ENCODE results near the gene DNAH8. TPM values are rescaled to one million over a fixed set of nuclear protein-coding genes. Genes with fewer than 3 reads are reported as not detected.

DNAH8 gene
- total and polyA plus RNA-seq, 4 experiments from 2014 or later: 0.04 to 0.17 (median 0.09) TPM; not detected in 1

DNA sequence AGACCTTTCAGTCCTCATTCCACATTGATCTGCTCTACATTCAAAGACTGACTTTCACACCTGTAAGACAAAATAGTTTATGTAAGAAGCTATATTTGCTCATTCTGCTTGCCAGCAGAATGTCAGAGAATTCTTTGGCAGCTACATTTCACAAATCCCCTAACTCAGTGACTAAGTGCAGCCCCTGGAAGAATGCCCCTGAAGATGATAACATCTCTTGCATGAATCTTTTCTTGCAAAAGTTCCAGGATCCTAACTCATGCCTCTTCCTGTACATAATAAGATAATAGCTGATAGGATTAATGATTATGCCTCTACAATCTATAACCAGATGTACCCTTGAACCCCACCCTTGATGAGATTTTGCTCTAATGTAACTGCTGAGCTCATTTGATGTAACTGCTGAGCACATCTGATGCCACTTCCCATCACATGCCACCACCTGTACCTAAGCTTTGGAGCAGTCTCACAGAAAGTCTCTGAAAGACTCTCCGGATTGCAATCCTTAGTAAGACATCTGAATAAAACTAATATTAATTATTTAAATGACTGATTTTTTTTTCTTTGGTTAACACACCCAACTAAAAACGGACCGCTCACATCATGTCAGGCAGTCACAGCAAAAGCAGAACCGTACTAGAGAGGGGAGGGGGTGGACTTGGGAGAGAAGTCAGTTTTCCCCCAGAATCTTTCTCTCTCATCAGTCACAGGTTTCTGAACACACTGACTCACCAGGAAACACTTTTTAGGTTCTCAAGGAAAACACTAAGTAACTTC, 684 bp upstream of the DNAH8 start:
- H3K27me3 Mint-ChIP-seq: peaks cover 21 to 25% of the 10 kb centered on the region in 2 donors
- ChIA-PET POLR2A (ENCODE audit: partially characterized antibody) (interaction anchor here (0.6 to 2.4 kb wide), 9 partner anchors 10 to 1839 kb away, joined by 3 to 38 read pairs (median 3); partner anchors contain the start of genes BTBD9, GLO1 and MDGA1), CTCF (ENCODE audit: partially characterized antibody) (interaction anchor here (0.9 to 2.0 kb wide), 3 partner anchors 9 to 43 kb away, joined by 3 to 7 read pairs (median 4); partner anchors contain the start of gene GLO1)
- peak overlapping the region in 5 of 7 donors; percentile 10 to 89 (median 71) for H3K27ac Mint-ChIP-seq
- intact Hi-C loops (cut with micrococcal nuclease): loop anchor here (1.0 kb wide), 1 partner anchor 11 kb away; the partner anchor contains the start of gene GLO1
- Histone ChIP-seq H3K27me3 (ENCODE audit: insufficient read depth, low read length) (no peaks in the 10 kb centered on the region), H3K4me3 (ENCODE audit: low read length in 2 of 2) (peak overlapping the region in 1 of 2 donors; percentile 16), H3K27ac (ENCODE audit: low read depth, low read length) (no peak overlapping the region), H3K36me3 (ENCODE audit: insufficient read depth, low read length) (no peaks in the 10 kb centered on the region), H3K4me1 (ENCODE audit: insufficient read depth, low read length) (peaks cover 24% of the 10 kb centered on the region), H3K9me3 (ENCODE audit: control insufficient read depth in 1 of 2, low read length in 2 of 2) (peaks cover 0 to 3% of the 10 kb centered on the region in 2 donors)
- no peak for DNase-seq
- peaks cover 14 to 23% (median 17%) of the 10 kb centered on the region in 4 donors for H3K4me1 Mint-ChIP-seq
- no peaks in the 10 kb centered on the region for H3K36me3 Mint-ChIP-seq
- H3K9me3 Mint-ChIP-seq: peaks cover 0 to 5% (median 0%) of the 10 kb centered on the region in 8 donors
- peak overlapping the region in 7 of 8 donors; percentile 55 to 72 (median 65) for H3K4me3 Mint-ChIP-seq

DNA sequence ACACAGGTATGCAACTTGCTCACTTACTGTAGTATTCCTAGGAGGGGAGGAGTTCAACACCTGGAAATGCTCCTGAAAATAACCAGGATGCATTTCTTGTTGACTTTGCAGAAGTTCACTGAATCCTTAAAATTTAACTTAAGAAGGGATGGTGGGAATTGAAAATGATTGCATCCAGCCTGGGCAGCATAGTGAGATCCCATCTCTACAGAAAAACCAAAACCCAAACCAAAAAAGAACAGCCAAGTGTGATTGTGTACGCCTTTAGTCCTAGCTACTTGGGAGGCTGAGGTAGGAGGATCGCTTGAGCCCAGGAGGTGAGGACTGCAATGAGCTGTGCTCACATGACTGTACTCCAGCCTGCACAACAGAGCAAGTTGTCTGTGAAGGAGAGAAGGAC, 1.7 kb downstream of the DNAH8 start:
- no peak overlapping the region for H3K4me3 Mint-ChIP-seq
- peaks cover 14 to 23% (median 17%) of the 10 kb centered on the region in 4 donors for H3K4me1 Mint-ChIP-seq
- H3K27me3 Mint-ChIP-seq: peaks cover 22 to 30% of the 10 kb centered on the region in 2 donors
- H3K27ac Mint-ChIP-seq: no peak overlapping the region
- Histone ChIP-seq H3K36me3 (ENCODE audit: insufficient read depth, low read length) (no peaks in the 10 kb centered on the region), H3K27ac (ENCODE audit: low read depth, low read length) (no peak overlapping the region), H3K4me3 (ENCODE audit: low read length in 2 of 2) (no peak overlapping the region), H3K27me3 (ENCODE audit: insufficient read depth, low read length) (no peaks in the 10 kb centered on the region), H3K9me3 (ENCODE audit: control insufficient read depth in 1 of 2, low read length in 2 of 2) (no peaks in the 10 kb centered on the region), H3K4me1 (ENCODE audit: insufficient read depth, low read length) (peaks cover 24% of the 10 kb centered on the region)
- ChIA-PET POLR2A (ENCODE audit: partially characterized antibody) (interaction anchor here (0.6 kb wide), 1 partner anchor 17 kb away, joined by 4 read pairs; no protein-coding TSS in a partner anchor), CTCF (ENCODE audit: partially characterized antibody) (interaction anchor here (1.4 kb wide), 1 partner anchor 14 kb away, joined by 3 read pairs; the partner anchor contains the start of gene GLO1)
- no peak for DNase-seq
- H3K9me3 Mint-ChIP-seq: peaks cover 0 to 12% (median 5%) of the 10 kb centered on the region in 8 donors
- H3K36me3 Mint-ChIP-seq: peaks cover 0 to 7% of the 10 kb centered on the region in 2 donors
- intact Hi-C loops (cut with micrococcal nuclease): no loop called here

DNA sequence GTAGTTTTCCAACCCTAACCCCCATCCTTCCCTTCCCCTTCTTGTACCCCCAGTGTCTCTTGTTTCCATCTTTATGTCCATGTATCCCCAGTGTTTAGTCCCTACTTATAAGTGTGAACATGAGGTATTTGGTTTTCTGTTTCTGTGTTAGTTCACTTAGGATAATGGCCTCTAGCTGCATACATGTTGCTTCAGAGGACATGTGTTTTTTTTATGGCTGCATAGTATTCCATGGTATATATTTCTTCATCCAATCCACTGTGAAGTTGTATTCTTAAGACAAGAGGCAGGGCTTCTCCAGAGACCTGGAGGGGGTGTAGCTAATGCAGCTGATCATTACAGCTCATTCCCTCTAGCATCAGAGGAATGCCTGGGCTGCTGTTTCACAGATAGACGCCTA, 4.2 kb downstream of the DNAH8 start:
- Histone ChIP-seq H3K27me3 (ENCODE audit: insufficient read depth, low read length) (no peaks in the 10 kb centered on the region), H3K27ac (ENCODE audit: low read depth, low read length) (no peak overlapping the region), H3K4me3 (ENCODE audit: low read length in 2 of 2) (no peak overlapping the region), H3K36me3 (ENCODE audit: insufficient read depth, low read length) (no peaks in the 10 kb centered on the region), H3K9me3 (ENCODE audit: control insufficient read depth in 1 of 2, low read length in 2 of 2) (no peaks in the 10 kb centered on the region), H3K4me1 (ENCODE audit: insufficient read depth, low read length) (peaks cover 11% of the 10 kb centered on the region)
- Mint-ChIP-seq H3K4me1 (peaks cover 3 to 12% (median 8%) of the 10 kb centered on the region in 4 donors), H3K27ac (no peak overlapping the region), H3K36me3 (peaks cover 0 to 7% of the 10 kb centered on the region in 2 donors), H3K9me3 (peaks cover 0 to 12% (median 5%) of the 10 kb centered on the region in 8 donors), H3K4me3 (no peak overlapping the region), H3K27me3 (peaks cover 22 to 31% of the 10 kb centered on the region in 2 donors)
- no peak for DNase-seq
- ChIA-PET CTCF (ENCODE audit: partially characterized antibody) (no interaction called here), POLR2A (ENCODE audit: partially characterized antibody) (no interaction called here)
- intact Hi-C loops (cut with micrococcal nuclease): no loop called here

DNA sequence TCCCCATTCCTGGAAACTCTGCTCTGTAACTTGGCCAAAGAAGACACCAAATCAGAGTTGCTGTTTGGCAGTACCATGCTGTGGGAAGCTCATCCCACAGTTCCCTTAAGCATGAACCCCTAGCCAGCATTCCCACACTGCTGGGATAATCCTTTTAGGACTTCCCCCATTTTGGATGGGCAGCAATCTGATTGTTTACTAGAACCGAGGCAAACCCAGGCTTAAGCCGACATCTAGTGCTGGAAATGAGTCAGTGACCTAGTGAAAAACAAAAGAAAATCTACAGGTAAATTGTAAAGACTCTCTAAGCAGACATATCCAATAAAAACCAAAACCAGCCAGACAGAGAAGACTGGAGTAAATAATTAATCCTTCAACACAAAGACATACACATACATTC, 5.2 kb downstream of the DNAH8 start:
- POLR2A ChIA-PET (ENCODE audit: partially characterized antibody): no interaction called here
- Histone ChIP-seq H3K27ac (ENCODE audit: low read depth, low read length) (no peak overlapping the region), H3K36me3 (ENCODE audit: insufficient read depth, low read length) (no peaks in the 10 kb centered on the region), H3K9me3 (ENCODE audit: control insufficient read depth in 1 of 2, low read length in 2 of 2) (no peaks in the 10 kb centered on the region), H3K27me3 (ENCODE audit: insufficient read depth, low read length) (no peaks in the 10 kb centered on the region), H3K4me3 (ENCODE audit: low read length in 2 of 2) (no peak overlapping the region), H3K4me1 (ENCODE audit: insufficient read depth, low read length) (peaks cover 3% of the 10 kb centered on the region)
- CTCF ChIA-PET (ENCODE audit: partially characterized antibody): interaction anchor here (0.6 kb wide), 1 partner anchor 19 kb away, joined by 3 read pairs; no protein-coding TSS in a partner anchor
- DNase-seq: no peak
- intact Hi-C loops (cut with micrococcal nuclease): no loop called here
- Mint-ChIP-seq H3K4me1 (peaks cover 2 to 7% (median 5%) of the 10 kb centered on the region in 4 donors), H3K9me3 (peaks cover 0 to 12% (median 5%) of the 10 kb centered on the region in 8 donors), H3K36me3 (peaks cover 0 to 7% of the 10 kb centered on the region in 2 donors), H3K27me3 (peaks cover 22 to 31% of the 10 kb centered on the region in 2 donors), H3K4me3 (no peak overlapping the region), H3K27ac (no peak overlapping the region)

DNA sequence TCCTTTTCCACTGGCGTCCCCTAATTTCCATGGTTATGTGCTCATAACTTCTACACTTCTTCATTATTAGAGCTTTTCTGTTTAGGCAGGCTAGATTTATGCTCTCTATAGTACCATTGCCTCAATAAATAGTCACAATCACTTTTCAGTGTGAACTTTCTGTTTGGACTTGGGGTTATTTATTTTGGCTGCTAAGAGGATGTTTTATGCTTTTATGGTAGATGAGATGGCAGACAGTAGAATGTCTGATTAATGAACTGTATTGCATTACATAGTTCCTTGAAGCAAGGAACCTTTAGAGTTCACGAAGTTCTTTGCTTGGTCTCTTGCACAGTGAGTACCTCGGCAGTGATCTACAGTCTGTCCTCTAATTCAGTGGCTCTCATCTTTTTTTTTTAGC, 6.9 kb downstream of the DNAH8 start:
- intact Hi-C loops (cut with micrococcal nuclease): no loop called here
- no peak overlapping the region for H3K27ac Mint-ChIP-seq

DNA sequence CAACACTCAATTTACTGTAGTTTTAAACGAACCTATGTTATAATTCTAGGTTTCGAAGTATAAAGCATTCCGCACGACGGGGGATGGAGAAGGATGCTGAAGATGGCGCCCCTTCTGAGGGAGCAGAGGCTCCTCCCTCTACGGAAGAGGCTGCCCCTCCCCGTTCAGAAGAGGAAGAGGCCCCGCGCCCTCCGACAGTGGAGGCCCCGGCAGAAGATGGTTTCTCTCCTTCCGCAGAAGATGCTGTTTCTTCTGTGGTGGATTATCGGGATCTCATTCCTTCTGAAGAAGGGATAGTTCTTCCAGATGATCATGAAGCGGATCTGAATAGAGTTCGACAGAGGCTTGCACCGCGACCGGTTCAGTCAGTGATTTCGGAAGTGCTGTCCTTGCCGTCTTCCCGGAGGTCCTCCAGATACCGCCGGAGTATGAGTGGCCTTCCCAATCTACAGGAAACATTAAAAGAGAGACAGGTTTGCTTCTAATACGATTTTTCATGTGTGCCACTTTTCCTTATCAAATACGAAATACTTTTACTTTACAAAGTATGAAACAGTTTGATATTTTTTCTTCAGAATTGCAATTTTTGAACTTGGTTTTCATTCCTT, 7.7 kb downstream of the DNAH8 start:
- DNase-seq: no peak
- Histone ChIP-seq H3K36me3 (ENCODE audit: insufficient read depth, low read length) (no peaks in the 10 kb centered on the region), H3K4me1 (ENCODE audit: insufficient read depth, low read length) (no peaks in the 10 kb centered on the region), H3K4me3 (ENCODE audit: low read length in 2 of 2) (no peak overlapping the region), H3K27ac (ENCODE audit: low read depth, low read length) (no peak overlapping the region), H3K27me3 (ENCODE audit: insufficient read depth, low read length) (no peaks in the 10 kb centered on the region), H3K9me3 (ENCODE audit: control insufficient read depth in 1 of 2, low read length in 2 of 2) (no peaks in the 10 kb centered on the region)
- peaks cover 0 to 9% (median 5%) of the 10 kb centered on the region in 8 donors for H3K9me3 Mint-ChIP-seq
- peaks cover 0 to 6% (median 3%) of the 10 kb centered on the region in 4 donors for H3K4me1 Mint-ChIP-seq
- peaks cover 11 to 18% of the 10 kb centered on the region in 2 donors for H3K27me3 Mint-ChIP-seq
- ChIA-PET CTCF (ENCODE audit: partially characterized antibody) (interaction anchor here (0.7 kb wide), 1 partner anchor 689 kb away, joined by 3 read pairs; no protein-coding TSS in a partner anchor), POLR2A (ENCODE audit: partially characterized antibody) (no interaction called here)
- intact Hi-C loops (cut with micrococcal nuclease): no loop called here
- no peak overlapping the region for H3K4me3 Mint-ChIP-seq
- no peak overlapping the region for H3K27ac Mint-ChIP-seq
- H3K36me3 Mint-ChIP-seq: peaks cover 0 to 7% of the 10 kb centered on the region in 2 donors

More for the DNA sequence above, 6.9 kb downstream of the DNAH8 start:
- Histone ChIP-seq H3K4me3 (ENCODE audit: low read length in 2 of 2) (no peak overlapping the region), H3K9me3 (ENCODE audit: control insufficient read depth in 1 of 2, low read length in 2 of 2) (no peaks in the 10 kb centered on the region), H3K27me3 (ENCODE audit: insufficient read depth, low read length) (no peaks in the 10 kb centered on the region), H3K4me1 (ENCODE audit: insufficient read depth, low read length) (no peaks in the 10 kb centered on the region), H3K27ac (ENCODE audit: low read depth, low read length) (no peak overlapping the region), H3K36me3 (ENCODE audit: insufficient read depth, low read length) (no peaks in the 10 kb centered on the region)
- ChIA-PET CTCF (ENCODE audit: partially characterized antibody) (no interaction called here), POLR2A (ENCODE audit: partially characterized antibody) (interaction anchor here (0.5 kb wide), 1 partner anchor 987 kb away, joined by 3 read pairs; no protein-coding TSS in a partner anchor)
- H3K9me3 Mint-ChIP-seq: peaks cover 0 to 9% (median 5%) of the 10 kb centered on the region in 8 donors
- no peak for DNase-seq
- peaks cover 12 to 19% of the 10 kb centered on the region in 2 donors for H3K27me3 Mint-ChIP-seq
- peaks cover 0 to 7% of the 10 kb centered on the region in 2 donors for H3K36me3 Mint-ChIP-seq
- no peak overlapping the region for H3K4me3 Mint-ChIP-seq
- H3K4me1 Mint-ChIP-seq: peaks cover 0 to 6% (median 3%) of the 10 kb centered on the region in 4 donors

DNA sequence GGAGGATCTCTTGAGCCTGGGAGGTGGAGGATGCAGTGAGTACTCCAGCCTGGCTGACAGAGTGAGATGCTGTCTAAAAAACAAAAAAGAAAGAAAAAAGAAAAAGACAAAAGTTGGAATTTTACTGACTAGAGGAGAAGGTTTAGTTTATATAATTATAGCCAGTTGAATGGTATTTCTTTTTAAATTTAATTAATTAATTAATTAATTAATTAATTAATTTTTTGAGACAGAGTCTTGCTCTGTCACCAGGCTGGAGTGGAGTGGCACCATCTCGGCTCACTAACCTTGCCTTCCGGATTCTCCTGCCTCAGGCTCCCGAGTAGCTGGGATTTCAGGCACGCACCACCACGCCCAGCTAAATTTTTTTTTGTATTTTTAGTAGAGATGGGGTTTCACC, 8.7 kb downstream of the DNAH8 start:
- ChIA-PET POLR2A (ENCODE audit: partially characterized antibody) (no interaction called here), CTCF (ENCODE audit: partially characterized antibody) (no interaction called here)
- intact Hi-C loops (cut with micrococcal nuclease): no loop called here
- peaks cover 0 to 6% (median 3%) of the 10 kb centered on the region in 4 donors for H3K4me1 Mint-ChIP-seq
- H3K4me3 ChIP-seq (ENCODE audit: low read length in 2 of 2): no peak overlapping the region
- H3K27ac Mint-ChIP-seq: no peak overlapping the region
- peaks cover 10 to 17% of the 10 kb centered on the region in 2 donors for H3K27me3 Mint-ChIP-seq
- H3K9me3 ChIP-seq (ENCODE audit: control insufficient read depth in 1 of 2, low read length in 2 of 2): no peaks in the 10 kb centered on the region
- no peaks in the 10 kb centered on the region for H3K27me3 ChIP-seq (ENCODE audit: insufficient read depth, low read length)
- no peak overlapping the region for H3K4me3 Mint-ChIP-seq
- H3K36me3 Mint-ChIP-seq: peaks cover 0 to 7% of the 10 kb centered on the region in 2 donors
- no peaks in the 10 kb centered on the region for H3K4me1 ChIP-seq (ENCODE audit: insufficient read depth, low read length)
- H3K9me3 Mint-ChIP-seq: peaks cover 0 to 9% (median 5%) of the 10 kb centered on the region in 8 donors
- no peak overlapping the region for H3K27ac ChIP-seq (ENCODE audit: low read depth, low read length)
- H3K36me3 ChIP-seq (ENCODE audit: insufficient read depth, low read length): no peaks in the 10 kb centered on the region
- no peak for DNase-seq

Measured in CD4-positive, alpha-beta memory T cell (primary cell).